HG02840 (cell line): Measurements from ENCODE around the gene DPP6.

Experiments
- ATAC-seq: cut with Tn5 transposase; IDR thresholded peaks from one replicate; pipeline ENCODE4 v1.9.1; 2021; ENCODE audit warnings: mild to moderate bottlenecking, moderate library complexity, moderate number of reproducible peaks; ENCODE audit not compliant: unreplicated experiment, low FRiP score

DPP6 gene

GRCh38 chr7:154840086-154840485 is 787.9 kb downstream of the DPP6 start:
- ATAC-seq, result no peak

- no peak for ATAC-seq
Measured at GRCh38 chr7:154841731-154842331, 789.6 kb downstream of the DPP6 start.

- ATAC-seq, result no peak
Measured at GRCh38 chr7:154842591-154842990, 790.4 kb downstream of the DPP6 start.

GRCh38 chr7:154843670-154844237 is 791.6 kb downstream of the DPP6 start:
- ATAC-seq, result no peak

- ATAC-seq, result no peak
Measured at GRCh38 chr7:154844499-154844898, 792.3 kb downstream of the DPP6 start.

GRCh38 chr7:154844955-154845354 is 792.8 kb downstream of the DPP6 start:
- no peak for ATAC-seq

- no peak for ATAC-seq
Measured at GRCh38 chr7:154848464-154848863, 796.3 kb downstream of the DPP6 start.

- no peak for ATAC-seq
Measured at GRCh38 chr7:154852205-154852604, 800.0 kb downstream of the DPP6 start.

- ATAC-seq, result no peak
Measured at GRCh38 chr7:154853063-154853726, 801.0 kb downstream of the DPP6 start.

- ATAC-seq, result no peak
Measured at GRCh38 chr7:154853727-154854095, 801.5 kb downstream of the DPP6 start.

- ATAC-seq, result no peak
Measured at GRCh38 chr7:154854836-154855235, 802.6 kb downstream of the DPP6 start.

GRCh38 chr7:154855366-154855765 is 803.2 kb downstream of the DPP6 start:
- ATAC-seq, result no peak

GRCh38 chr7:154856733-154857132 is 804.5 kb downstream of the DPP6 start:
- no peak for ATAC-seq

- no peak for ATAC-seq
Measured at GRCh38 chr7:154857240-154857639, 805.0 kb downstream of the DPP6 start.

- ATAC-seq, result no peak
Measured at GRCh38 chr7:154857728-154858681, 805.8 kb downstream of the DPP6 start.

- ATAC-seq, result no peak
Measured at GRCh38 chr7:154858836-154859537, 806.8 kb downstream of the DPP6 start.

GRCh38 chr7:154859747-154860620 is 807.8 kb downstream of the DPP6 start:
- no peak for ATAC-seq

- no peak for ATAC-seq
Measured at GRCh38 chr7:154860621-154861375, 808.6 kb downstream of the DPP6 start.

GRCh38 chr7:154861589-154861988 is 809.4 kb downstream of the DPP6 start:
- ATAC-seq, result no peak
